ENCODE data around the gene HDAC7. TPM values are rescaled to one million over a fixed set of nuclear protein-coding genes. Genes with fewer than 3 reads are reported as not detected.

Gene HDAC7
- total and polyA plus RNA-seq, 2 of the 13 experiments (the other 11 are each of a cell fraction or from before 2014, with no cell fraction given), result 4.6 to 10.8 TPM

DNA sequence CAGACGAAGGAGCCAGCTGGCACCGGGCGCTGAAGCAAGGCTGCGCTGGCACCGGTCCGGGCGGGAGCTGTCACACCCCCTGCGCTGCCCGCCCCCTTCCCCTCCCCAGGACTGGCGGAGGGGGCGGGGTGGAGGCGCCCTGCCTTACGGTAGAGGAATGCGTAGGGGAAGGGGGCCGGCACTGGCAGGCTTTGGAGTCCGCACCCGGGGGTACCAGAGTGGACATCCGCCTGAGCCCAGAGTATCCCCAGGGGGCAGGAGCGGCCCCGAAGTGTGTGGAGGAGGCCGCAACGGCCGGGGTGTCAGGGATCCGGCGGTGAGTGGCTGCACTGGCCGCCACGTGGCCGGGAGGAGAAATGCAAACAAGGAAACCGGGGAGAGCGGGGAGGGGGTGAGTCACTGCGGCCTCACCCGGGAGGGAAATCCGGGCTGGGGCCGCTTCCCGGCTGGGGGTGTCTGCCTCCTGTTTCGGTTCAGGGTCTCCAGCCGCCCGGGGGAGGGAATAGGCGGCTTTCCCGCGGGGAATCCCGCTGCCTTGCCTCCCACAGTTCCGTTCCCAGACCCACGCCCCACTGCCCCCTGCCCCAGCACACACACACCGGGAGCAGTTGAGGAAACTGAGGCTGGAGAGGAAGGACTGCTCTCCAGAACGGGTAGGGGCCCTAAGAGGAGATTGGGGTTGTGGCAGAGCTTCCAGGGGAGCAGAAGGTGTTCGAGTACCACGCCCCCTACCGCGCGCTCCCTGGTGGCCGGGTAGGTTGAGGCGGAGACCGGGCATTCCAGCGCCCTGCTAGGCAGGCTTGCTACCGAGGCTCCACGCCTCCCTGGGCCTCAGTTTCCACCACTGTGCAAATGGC is 60.6 kb downstream of the HDAC7 start, which contains the start of gene RAPGEF3 (continued):
- TF ChIP-seq RXRB (CRISPR knock-in tag; IDR thresholded peaks at IDR 0.05; ENCODE audit: borderline replicate concordance) (no peak), SKI (IDR thresholded peaks at IDR 0.05; ENCODE audit: partially characterized antibody) (no peak), FIP1L1 (IDR thresholded peaks at IDR 0.05; ENCODE audit: borderline replicate concordance, insufficient read depth, low read depth, low read length) (no peak), ZNF234 (CRISPR knock-in tag; conservative IDR thresholded peaks at IDR 0.05) (no peak), ZNF570 (CRISPR knock-in tag; IDR thresholded peaks at IDR 0.05; ENCODE audit: borderline replicate concordance) (no peak), AHR (CRISPR knock-in tag; IDR thresholded peaks at IDR 0.05) (no peak), ZNF615 (CRISPR knock-in tag; IDR thresholded peaks at IDR 0.05; ENCODE audit: borderline replicate concordance) (no peak), MYC (CRISPR knock-in tag; IDR thresholded peaks at IDR 0.05; ENCODE audit: borderline replicate concordance) (peak; percentile 73; the same call in 1 of the 2 replicates), CHD4 (IDR thresholded peaks at IDR 0.05; ENCODE audit: borderline replicate concordance, low read length) (no peak), FOSL1 (CRISPR knock-in tag; IDR thresholded peaks at IDR 0.05; ENCODE audit: borderline replicate concordance) (no peak)
- TF ChIP-seq, protein P1, sequence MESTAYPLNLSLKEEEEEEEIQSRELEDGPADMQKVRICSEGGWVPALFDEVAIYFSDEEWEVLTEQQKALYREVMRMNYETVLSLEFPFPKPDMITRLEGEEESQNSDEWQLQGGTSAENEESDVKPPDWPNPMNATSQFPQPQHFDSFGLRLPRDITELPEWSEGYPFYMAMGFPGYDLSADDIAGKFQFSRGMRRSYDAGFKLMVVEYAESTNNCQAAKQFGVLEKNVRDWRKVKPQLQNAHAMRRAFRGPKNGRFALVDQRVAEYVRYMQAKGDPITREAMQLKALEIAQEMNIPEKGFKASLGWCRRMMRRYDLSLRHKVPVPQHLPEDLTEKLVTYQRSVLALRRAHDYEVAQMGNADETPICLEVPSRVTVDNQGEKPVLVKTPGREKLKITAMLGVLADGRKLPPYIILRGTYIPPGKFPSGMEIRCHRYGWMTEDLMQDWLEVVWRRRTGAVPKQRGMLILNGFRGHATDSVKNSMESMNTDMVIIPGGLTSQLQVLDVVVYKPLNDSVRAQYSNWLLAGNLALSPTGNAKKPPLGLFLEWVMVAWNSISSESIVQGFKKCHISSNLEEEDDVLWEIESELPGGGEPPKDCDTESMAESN (CRISPR knock-in tag; conservative IDR thresholded peaks at IDR 0.05), result no peak
- TF ChIP-seq, protein P2, sequence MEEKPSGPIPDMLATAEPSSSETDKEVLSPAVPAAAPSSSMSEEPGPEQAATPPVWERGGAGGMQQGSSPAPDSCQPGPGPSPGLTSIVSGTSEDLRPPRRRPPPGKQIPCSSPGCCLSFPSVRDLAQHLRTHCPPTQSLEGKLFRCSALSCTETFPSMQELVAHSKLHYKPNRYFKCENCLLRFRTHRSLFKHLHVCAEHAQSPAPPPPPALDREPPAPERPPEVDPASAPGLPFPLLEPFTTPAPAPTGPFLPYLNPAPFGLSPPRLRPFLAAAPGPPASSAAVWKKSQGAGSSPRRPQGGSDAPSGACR (CRISPR knock-in tag; IDR thresholded peaks at IDR 0.05), result no peak
- TF ChIP-seq, protein P3, sequence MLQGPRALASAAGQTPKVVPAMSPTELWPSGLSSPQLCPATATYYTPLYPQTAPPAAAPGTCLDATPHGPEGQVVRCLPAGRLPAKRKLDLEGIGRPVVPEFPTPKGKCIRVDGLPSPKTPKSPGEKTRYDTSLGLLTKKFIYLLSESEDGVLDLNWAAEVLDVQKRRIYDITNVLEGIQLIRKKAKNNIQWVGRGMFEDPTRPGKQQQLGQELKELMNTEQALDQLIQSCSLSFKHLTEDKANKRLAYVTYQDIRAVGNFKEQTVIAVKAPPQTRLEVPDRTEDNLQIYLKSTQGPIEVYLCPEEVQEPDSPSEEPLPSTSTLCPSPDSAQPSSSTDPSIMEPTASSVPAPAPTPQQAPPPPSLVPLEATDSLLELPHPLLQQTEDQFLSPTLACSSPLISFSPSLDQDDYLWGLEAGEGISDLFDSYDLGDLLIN (CRISPR knock-in tag; IDR thresholded peaks at IDR 0.05; ENCODE audit: borderline replicate concordance), result no peak
- TF ChIP-seq, protein P4, sequence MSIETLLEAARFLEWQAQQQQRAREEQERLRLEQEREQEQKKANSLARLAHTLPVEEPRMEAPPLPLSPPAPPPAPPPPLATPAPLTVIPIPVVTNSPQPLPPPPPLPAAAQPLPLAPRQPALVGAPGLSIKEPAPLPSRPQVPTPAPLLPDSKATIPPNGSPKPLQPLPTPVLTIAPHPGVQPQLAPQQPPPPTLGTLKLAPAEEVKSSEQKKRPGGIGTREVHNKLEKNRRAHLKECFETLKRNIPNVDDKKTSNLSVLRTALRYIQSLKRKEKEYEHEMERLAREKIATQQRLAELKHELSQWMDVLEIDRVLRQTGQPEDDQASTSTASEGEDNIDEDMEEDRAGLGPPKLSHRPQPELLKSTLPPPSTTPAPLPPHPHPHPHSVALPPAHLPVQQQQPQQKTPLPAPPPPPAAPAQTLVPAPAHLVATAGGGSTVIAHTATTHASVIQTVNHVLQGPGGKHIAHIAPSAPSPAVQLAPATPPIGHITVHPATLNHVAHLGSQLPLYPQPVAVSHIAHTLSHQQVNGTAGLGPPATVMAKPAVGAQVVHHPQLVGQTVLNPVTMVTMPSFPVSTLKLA (IDR thresholded peaks at IDR 0.05), result peak; percentile 63
- TF ChIP-seq, protein P5, sequence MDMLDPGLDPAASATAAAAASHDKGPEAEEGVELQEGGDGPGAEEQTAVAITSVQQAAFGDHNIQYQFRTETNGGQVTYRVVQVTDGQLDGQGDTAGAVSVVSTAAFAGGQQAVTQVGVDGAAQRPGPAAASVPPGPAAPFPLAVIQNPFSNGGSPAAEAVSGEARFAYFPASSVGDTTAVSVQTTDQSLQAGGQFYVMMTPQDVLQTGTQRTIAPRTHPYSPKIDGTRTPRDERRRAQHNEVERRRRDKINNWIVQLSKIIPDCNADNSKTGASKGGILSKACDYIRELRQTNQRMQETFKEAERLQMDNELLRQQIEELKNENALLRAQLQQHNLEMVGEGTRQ (IDR thresholded peaks at IDR 0.05; ENCODE audit: low read depth, low read length), result peak; percentile 39
- TF ChIP-seq, protein P5 (CRISPR knock-in tag; IDR thresholded peaks at IDR 0.05; ENCODE audit: borderline replicate concordance), result peak; percentile 71; the same call in 1 of the 2 replicates
- TF ChIP-seq, protein P6, sequence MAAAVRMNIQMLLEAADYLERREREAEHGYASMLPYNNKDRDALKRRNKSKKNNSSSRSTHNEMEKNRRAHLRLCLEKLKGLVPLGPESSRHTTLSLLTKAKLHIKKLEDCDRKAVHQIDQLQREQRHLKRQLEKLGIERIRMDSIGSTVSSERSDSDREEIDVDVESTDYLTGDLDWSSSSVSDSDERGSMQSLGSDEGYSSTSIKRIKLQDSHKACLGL (CRISPR knock-in tag; IDR thresholded peaks at IDR 0.05), result peak; percentile 69; the same call in 1 of the 2 replicates
- TF ChIP-seq, protein P7, sequence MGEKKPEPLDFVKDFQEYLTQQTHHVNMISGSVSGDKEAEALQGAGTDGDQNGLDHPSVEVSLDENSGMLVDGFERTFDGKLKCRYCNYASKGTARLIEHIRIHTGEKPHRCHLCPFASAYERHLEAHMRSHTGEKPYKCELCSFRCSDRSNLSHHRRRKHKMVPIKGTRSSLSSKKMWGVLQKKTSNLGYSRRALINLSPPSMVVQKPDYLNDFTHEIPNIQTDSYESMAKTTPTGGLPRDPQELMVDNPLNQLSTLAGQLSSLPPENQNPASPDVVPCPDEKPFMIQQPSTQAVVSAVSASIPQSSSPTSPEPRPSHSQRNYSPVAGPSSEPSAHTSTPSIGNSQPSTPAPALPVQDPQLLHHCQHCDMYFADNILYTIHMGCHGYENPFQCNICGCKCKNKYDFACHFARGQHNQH (CRISPR knock-in tag; IDR thresholded peaks at IDR 0.05), result 0 out of 2 replicates have a peak, but pooled peaks have one; percentile 31

Data from HepG2 (cell line).